Activated CD8-positive, alpha-beta memory T cell treated with anti-CD3 and anti-CD28 coated beads for 4 hours (primary cell): ENCODE measurements around the gene PGM5.
"Not testable (repeated sequence)": the region's sequence is repeated elsewhere in the genome, so short reads cannot be mapped to it uniquely, and the experiment has no call there.

Source experiments
- DNase-seq, 2 donors: peaks; one replicate each; pipeline ENCODE4 v3.0.0-alpha.2; 2020; ENCODE audit warnings: low read depth in 2 of 2

The PGM5 gene

DNA sequence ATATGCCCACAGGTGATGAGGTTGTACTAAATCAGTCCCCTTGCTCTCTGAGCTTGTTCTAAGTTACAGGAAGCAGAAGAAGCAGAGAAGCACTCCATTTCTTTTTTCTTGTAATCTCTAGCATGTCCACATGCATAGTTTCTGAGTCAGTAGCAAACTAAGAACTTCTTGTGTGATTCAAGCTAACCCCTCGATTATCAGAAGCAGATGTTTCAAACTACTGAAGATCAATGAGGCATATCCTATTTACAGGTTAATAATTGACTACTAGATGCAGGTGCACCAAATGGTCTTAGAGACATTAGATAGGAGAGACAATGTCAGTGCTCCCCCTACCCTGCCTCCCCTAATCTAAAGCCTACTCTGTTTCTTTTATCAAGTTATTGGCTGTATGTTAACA lies 21.3 kb downstream of the PGM5 start:
- DNase-seq = not testable (repeated sequence)

DNA sequence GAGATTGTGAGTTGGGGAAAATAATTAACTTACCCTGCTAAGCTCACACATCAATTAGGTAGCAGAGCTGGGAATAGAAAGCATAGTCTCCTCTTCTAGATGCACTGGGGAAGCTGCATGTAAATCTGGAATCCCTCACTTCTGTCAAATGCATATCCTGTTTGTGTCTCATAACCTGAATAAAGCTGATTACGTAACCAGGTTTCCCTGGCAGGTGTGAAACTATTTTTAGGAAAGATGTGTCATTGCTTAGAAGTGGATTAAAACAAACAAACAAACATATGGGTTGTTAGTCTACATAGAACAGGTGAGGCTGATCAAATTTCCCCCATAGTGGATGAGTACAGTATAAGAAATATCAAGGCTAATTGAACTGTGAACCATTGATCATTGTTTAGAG lies 27.5 kb downstream of the PGM5 start:
- DNase-seq = not testable (repeated sequence)

DNA sequence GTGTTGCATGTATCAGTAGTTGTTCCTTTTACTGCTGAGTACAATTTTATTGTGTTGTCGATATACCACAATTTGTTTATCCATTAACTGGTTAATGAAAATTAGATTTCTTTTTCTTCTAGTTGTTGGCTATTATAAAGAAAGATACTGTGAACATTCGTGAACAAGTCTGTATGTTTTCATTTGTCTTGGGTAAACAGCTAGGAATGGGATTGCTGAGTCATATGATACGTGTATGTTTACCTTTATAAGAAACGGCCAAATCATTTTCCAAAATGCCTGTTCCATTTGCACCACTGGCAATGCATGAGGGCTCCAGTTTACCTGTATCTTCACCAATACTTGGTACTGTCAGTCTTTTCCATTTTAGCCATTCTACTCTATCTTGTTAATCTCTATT lies 33.1 kb downstream of the PGM5 start:
- not testable (repeated sequence) for DNase-seq

DNA sequence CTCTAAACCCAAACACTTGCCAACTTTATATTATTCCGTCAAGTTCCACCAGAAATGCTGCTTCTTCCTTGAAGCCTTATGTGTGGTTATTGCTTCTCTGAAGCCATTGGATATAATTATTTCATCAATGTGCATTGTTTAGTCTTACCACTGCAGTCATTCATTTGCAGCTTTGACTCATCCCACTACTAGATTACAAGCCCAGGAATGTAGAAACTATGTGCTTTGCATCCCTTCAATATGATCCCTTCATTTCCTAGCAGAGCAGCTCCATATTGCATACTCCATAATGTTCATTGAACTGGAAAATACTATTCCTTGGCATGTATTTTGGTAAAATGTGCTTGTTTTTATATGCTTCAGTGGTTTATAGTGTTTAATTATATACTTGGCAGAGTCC lies 34.3 kb downstream of the PGM5 start:
- DNase-seq = not testable (repeated sequence)

DNA sequence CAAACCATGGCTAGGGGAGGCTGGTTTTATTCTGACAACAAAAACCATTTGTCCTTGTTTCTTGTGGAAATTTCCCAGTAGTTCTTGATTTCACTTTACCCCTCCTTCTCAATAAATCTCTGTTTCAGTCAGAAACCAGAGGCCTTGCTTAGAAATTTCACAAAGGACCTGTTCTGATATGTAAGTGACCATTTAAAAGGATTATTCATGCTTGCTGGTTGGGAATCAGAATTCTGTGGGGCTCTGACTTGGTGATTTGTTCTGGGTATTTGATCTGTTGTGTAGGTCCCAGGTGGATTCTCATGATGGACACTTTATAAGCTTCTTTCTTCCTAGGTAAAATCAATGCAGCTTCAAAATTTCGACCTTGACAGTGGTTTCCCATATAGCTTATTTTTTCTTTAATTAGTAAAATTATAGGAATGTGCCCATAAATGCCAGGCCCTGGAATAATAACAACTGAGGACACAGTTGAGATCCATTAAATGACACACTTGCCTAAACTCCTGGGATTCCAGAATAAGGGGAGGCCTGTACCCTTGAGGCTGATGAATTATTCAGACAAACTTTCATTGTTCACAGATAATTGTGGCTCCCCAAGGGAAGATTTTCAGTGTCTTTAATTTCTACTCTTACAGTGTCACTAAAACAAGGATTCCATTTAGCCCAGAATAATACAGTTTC lies 40.1 kb downstream of the PGM5 start:
- not testable (repeated sequence) for DNase-seq

DNA sequence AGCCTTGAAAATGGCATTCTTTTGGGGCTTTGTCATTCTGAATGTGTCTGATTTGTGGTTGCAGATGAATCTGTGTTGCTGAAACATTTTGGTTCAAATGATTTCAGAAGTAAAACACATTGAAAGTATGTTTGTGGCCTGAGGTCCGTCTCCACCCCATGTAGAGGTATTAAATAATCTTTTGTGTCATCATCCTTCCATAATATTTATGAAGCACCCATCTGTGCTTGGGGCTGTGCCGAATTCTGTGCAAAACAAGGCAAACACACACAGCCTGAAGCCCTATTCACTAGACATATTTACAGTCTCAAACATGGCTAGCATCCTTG lies 40.6 kb downstream of the PGM5 start:
- not testable (repeated sequence) for DNase-seq

DNA sequence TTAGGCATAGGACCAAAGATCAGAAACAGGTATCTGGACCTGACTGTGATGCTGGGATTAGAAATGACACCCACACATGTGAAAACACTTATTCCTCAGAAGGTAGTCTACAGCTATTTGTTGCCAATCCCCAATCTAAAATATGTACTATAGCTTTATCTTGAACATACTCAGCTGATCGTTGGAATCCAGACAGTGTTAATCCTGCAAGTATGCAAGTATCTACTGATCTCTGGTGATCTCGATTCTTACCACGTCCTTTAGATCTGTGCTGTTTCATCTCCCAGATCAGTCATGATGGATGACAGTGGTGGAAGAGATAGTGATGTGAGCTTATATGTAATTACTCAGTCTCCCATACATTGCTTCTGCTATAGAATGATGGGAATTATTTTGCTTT lies 41.4 kb downstream of the PGM5 start:
- DNase-seq = not testable (repeated sequence)

DNA sequence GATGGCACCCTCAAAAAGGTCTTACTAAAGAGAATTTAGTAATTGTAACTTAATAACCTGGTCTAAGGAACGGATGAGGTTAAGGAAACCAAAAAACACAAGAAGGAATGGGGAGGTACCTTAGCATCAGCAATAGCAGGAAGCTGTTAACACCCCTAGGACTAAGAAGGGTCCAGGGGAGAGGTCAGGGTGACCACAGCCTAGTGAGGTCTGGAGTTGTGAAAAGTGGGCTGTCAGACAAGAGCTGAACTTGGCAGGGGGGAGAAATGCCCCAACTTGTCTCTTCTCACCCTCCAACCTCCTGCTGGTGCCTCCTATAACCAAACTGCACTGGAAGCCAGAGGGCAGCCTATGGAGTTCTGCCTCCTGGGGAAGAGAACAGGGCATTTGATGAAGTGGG lies 41.9 kb downstream of the PGM5 start:
- not testable (repeated sequence) for DNase-seq

DNA sequence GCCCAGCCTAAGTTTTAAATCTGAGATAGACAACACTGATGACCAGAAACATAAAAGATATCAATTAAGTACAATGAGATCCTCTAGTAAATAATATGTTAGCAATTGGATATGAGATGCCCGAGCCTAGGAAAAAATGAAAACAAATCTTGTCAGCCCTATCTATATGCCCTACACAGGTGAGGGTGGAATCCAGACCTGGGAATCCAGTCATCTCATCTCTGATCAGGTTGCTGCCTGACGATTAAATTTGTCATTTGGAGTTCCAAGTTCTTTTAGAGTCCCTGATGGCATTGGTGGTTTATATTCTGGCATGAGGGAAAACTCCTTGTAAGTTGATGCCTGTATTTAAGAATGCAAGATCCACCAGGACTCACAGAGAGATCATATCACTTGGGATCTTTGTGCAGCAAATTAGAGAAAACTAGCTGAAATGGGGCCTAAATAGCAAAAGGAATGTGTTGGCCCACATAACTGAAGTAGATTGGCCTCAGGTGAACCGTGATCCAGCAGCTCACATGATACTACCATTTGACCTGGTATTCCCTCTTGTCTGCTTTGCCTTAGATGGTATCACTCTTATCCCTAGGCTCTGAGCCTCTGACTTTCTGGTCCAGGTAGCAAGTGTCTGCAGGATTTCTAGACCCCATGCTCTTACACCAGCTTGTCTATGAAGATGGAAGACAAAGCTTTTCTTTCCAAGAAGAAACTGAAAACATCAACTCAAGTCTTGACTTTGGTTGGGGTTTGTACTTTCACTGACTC lies 48.2 kb downstream of the PGM5 start:
- DNase-seq = not testable (repeated sequence)

DNA sequence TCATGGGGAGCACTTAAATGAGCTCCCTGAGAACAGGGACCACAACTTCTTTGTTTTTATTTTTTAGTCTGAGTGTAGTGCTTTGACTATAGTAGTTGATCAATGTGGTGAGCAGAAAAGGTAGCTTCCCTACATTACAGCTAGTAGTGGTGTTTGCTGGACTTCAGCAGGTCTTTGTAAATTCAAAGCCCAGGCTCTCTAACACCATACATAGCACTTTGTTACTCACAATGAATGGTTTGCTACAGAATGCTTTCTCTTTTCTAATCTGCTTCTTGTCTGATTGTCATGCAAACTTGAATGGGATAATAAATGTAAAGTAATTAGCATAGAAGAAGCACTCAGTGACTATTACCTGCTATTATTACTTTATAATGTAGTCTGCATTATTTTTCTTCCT lies 55.5 kb downstream of the PGM5 start:
- DNase-seq = not testable (repeated sequence)

DNA sequence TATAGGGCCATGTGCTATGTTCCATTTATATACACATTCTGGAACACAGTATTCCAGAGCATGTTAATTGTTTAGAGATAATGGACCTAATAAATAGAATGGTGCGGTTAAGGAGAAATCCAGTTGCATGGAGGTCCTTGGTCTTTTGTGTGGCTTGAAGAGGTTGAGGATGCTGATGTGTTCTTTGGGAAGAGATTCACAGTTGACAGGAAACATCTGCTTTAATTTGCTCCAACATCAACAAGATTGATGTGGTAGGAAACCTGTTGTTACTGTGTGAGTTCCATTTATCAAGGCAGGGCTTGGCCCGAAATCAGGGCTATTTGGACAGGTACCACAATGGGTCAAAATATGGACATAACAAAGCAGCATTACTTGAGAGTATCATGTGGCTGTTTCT lies 56.3 kb downstream of the PGM5 start:
- not testable (repeated sequence) for DNase-seq

DNA sequence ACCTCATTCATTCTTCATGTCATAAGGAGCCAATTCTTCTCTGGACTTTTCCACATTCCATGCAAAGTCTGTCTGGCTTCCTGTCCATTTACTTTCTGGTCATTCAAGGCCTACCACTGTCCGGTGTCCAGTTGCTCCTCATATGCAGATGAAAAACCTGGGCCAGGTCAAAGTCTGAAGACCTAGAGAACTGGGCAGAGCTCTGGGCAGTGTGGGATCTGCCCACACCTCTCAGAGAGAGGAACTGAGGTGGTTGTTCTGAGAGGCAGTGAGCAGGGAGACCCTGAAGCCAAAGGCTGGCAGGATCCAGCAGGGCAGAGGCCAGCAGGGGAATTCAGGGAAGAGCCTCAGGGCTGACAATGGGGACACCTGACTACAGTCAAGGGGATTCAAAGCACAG lies 58.7 kb downstream of the PGM5 start:
- DNase-seq = not testable (repeated sequence)

DNA sequence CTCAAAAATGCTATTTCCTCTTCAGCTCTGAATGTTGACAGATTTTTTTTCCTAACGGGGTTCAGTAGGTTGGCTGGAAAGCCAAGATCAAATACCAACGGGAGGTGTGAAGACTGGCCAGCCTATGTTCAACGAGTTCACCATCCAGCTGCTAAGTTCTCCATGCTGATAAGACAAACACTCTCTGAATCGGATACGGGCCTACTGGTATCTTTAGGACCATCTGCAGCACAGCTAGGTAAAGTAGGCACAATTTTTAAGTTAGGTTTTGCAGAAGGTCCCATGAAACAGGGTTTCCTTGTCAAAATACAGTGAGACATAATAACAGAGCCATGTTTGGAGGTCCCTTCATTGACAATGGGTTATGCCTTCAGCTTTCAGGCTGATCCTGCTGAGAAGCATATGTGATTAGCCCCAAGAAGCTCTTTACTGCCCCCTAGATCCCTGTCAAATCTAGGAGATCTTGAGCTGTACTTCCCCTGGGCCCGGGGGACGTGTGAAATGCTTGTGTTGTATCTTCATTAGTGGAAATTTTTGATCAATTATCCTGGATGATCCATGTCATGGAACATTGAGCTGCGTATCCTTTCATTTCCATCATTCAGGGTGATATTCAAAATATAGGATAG lies 60.6 kb downstream of the PGM5 start:
- no peak for DNase-seq

DNA sequence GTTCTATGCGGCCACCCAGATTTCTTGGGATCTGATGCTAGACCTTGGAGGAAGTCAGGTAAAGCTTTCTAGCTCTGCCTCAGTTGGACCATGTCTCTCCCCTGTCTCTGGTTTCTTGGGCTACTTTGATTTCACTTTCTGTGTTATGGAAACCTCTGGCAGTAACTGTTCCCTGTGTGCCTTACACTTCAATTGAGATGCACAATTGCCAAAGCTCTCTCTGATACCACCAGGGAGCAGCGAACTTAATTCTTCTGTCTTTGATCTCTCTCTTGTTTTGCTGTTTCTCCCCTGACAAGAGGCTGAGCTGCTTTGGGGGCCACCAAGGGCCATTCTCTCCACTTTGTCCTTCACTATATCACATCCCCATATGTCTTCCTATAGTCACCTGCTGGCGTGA lies 61.4 kb downstream of the PGM5 start:
- no peak for DNase-seq

DNA sequence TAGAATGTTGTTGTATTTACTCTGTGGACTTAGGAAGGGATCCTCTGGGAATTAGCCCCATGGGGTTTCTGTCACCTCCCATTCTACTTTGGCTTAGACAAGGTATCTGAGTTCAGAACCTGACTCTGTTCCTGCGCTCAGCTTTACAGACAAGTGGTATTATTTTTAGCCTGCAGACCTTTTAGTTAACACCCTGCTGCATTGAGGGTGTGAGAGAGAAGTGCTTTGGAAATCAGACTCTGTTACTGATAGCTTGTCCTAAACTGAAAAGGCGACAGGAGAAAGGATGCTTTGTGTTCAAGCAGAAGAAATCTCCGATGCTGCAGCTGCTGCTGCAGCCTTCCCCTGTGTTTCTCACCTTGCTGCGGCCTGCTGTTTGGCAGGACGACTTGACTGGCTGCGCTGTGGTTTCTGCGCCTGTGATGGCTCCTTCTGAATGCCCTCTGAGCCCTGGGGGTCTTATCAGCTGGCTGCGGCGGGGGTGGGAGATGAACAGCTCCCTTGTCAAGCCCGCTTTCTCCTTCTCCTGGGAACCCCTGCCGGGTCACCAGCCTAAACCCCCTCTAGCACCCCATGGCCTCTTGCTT lies 61.9 kb downstream of the PGM5 start:
- DNase-seq = no peak

DNA sequence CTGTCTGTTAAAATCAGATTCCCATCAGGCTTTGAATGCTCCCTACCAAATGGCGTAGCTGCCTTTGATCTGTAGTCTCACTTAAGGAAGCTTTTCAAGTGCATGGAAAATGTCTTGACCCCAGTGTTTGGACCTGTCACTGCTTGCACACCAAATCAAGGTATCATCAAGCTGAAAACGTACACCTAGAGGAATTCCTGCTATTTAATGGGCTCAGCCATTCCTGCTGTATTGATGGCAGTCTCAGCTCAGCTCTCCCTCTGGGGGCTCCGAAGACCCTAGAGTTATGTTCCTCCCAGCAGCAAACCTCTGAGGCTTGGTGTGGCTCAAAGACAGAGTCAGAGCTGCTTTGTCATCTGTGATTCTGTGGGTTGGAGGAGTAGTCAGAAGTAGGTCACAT lies 63.5 kb downstream of the PGM5 start:
- DNase-seq = no peak

DNA sequence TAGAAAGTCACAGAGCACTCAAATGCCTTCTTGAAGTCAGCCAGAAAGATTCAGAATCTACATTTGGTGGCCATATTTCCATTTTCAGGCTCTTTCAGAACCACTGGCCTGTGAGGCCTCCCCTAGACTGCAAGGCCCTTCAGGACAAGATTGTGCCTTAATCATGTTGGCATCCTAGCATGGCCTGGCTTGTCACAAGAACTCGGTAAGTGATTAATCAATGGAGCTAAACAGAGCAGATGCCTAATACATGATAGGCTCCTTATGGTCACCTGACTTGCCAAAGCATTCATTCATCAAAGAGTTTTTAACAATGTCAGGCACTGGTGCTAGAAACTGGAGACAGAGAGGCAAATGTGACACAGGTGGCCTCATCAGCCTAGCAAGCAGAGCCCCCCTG lies 70.3 kb downstream of the PGM5 start:
- DNase-seq = no peak

DNA sequence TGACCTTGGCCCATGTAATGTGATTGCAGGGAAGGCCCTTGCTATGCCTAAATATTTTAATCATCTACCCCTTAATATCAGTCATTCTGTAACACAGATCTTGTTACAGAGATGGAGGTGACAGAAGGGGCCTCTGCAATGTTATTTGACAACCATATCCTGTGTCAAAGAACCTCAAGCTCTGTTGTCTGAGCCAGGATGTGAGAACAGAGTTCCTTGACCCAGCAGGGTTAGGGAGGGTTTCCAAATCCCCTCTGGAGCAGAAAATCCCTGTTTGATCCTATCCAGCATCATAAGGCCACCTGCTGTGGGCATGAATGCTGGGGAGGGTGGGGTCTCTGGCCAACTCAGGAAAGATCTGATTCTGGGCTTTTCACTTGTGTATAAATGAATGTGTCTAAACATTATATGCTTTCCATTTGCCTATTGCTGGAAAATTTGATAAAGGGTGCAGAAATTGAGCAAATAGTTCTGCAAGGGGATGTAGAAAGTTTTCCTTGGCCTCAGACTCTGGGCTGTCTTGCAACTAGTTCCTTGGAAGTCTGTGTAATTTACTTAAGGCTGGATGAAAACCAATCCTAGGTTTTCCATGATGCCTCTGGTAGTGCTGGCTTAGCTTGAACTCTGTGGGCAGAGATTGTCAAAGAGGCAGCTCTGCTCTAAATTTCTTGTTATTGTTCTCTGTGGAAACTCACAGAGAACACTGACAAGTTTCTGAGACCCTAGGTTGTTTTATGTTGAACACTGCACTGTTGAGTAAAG lies 71.0 kb downstream of the PGM5 start:
- no peak for DNase-seq

DNA sequence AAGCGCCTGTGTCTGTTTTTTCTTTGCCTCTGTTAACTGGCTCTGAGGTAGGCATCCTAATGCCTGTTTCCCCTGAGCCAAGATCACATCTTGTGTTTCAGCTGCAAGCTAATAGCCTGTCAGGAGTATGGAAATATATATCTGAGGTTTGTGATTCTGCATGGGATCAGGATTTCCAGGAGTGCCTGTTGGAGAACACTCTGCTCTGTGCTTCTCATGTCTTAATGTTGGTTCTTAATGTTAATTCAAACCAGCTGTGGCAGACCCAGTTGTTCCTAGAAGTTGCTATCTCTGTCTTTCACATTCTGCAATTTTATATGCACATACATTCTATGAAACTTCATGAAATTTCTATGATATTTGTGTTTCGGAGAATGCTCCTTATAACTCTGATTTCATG lies 72.1 kb downstream of the PGM5 start:
- no peak for DNase-seq

DNA sequence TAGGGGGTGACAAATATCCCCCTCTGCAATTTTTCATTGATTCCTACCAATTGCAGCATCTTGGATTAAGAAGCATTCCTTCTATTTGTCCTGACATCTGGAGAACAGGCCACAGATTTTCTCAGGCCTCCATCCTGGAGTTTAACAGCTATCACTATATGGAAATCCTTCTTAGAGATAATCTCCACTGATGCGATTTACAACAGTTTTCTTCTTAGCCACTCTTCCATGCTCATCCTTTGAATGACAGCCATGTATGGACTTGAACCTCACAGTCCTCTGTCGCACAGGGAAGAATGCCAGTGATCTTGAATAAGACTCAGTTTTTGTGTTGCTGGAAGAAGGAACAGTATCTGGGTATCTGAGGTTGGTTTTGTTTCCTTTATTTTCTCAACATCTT lies 73.2 kb downstream of the PGM5 start:
- DNase-seq = no peak

DNA sequence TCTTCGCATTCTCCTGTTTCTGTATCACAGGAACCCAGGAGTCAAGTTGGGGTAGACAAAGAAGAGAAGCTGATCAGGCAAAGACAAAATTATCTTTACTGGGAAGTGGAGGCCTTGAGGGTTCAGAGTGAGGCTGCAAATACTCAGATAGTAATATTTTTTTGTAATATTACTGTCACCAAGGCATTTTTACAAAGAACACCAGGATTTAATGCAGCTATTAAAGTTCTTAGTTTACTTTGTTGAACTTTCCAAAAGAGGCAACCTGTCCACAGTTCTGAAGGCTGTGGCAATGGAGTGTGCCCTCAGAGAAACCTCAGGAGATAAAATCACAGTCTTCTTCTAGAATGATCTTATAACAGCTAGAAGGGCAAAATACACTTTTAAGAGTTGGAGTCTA lies 74.9 kb downstream of the PGM5 start:
- no peak for DNase-seq

DNA sequence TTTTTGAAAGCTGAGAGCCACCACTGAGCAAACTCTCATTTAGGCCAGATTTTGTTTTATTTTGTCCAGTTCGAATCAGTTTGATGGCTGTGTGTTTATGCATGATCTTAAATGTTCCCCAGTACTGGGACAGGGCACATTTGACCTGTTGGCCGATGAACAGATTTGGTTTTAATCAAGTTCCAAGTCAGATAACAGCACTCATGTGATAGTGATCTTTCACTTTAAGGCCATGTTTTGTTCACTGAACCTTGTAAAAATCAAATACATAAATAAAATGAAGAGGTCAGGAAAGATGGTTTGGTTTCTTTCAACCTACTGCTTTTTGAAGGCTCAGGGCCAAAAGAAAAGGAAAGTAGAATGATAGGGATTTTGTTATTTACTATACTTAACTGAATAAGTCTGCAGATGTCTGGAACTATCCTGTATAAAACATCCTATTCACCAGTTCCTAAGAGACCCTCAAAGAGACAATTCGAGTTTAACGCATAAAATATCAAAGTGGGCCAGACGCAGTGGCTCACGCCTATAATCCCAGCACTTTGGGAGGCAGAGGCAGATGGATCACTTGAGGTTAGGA lies 77.2 kb downstream of the PGM5 start:
- DNase-seq = no peak
